ENCODE results near the gene LSAMP.
"Not testable (repeated sequence)": the region's sequence is repeated elsewhere in the genome, so short reads cannot be mapped to it uniquely, and the experiment has no call there.

Gene LSAMP

DNA sequence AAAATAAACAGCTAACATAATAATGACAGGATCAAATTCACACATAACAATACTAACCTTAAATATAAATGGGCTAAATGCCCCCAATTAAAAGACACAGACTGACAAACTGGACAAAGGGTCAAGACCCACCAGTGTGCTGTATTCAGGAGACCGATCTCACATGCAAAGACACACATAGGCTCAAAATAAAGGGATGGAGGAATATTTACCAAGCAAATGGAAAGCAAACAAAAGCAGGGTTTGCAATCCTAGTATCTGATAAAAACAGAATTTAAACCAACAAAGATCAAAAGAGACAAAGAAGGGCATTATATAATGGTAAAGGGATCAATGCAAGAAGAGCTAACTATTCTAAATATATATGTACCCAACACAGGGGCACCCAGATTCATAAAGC, 692.3 kb downstream of the LSAMP start:
- DNase-seq (ENCODE audit: low read depth in 3 of 3), result not testable (repeated sequence)

All from stimulated activated CD4-positive, alpha-beta T cell treated with anti-CD3 and anti-CD28 coated beads, TNF-alpha, amount 100 ng/mL, for 24 hours (primary cell).